H9 (cell line): ENCODE data around the gene TNFAIP2. TPM values are rescaled to one million over a fixed set of nuclear protein-coding genes. Genes with fewer than 3 reads are reported as not detected.
A peak's percentile ranks its signal among the peaks of the same experiment; 100 is the strongest.

ENCODE experiments used
- DNase-seq: peaks from one replicate; pipeline ENCODE4 v3.0.0-alpha.2; 2017
- H2AFZ ChIP-seq: one replicate; pipeline ENCODE4 v1.6.1; 2013; ENCODE audit warnings: mild to moderate bottlenecking, low read length, control low read depth, moderate library complexity
- H2AK5ac ChIP-seq: 2 replicates; pipeline ENCODE4 v1.6.1; 2013; ENCODE audit warnings: low read length, control low read depth, mixed read lengths; ENCODE audit not compliant: insufficient read length
- H2BK120ac ChIP-seq: one replicate; pipeline ENCODE4 v1.6.1; 2013; ENCODE audit warnings: low read depth, mild to moderate bottlenecking, low read length, control low read depth, inconsistent platforms; ENCODE audit not compliant: poor library complexity, severe bottlenecking
- H2BK12ac ChIP-seq: 2 replicates; pipeline ENCODE4 v1.6.1; 2013; ENCODE audit warnings: low read length, control low read depth, mixed read lengths, low read depth; ENCODE audit not compliant: insufficient read length
- H2BK15ac ChIP-seq: 2 replicates; pipeline ENCODE4 v1.6.1; 2013; ENCODE audit warnings: low read depth, low read length, control low read depth
- H2BK20ac ChIP-seq: one replicate; pipeline ENCODE4 v1.6.1; 2013; ENCODE audit warnings: low read depth, mild to moderate bottlenecking, low read length, control low read depth, inconsistent platforms; ENCODE audit not compliant: poor library complexity, severe bottlenecking
- H2BK5ac ChIP-seq: 2 replicates; pipeline ENCODE4 v1.6.1; 2013; ENCODE audit warnings: low read length, control low read depth, mixed read lengths; ENCODE audit not compliant: insufficient read length
- H3K14ac ChIP-seq: 2 replicates; pipeline ENCODE4 v1.6.1; 2013; ENCODE audit warnings: low read length, control low read depth; ENCODE audit not compliant: insufficient read depth
- H3K18ac ChIP-seq: 2 replicates; pipeline ENCODE4 v1.6.1; 2013; ENCODE audit warnings: low read depth, mild to moderate bottlenecking, mixed read lengths, low read length, control low read depth; ENCODE audit not compliant: insufficient read length
- H3K23ac ChIP-seq: 2 replicates; pipeline ENCODE4 v1.6.1; 2013; ENCODE audit warnings: low read length, control low read depth, mixed read lengths, low read depth; ENCODE audit not compliant: insufficient read length
- H3K23me2 ChIP-seq: 2 replicates; pipeline ENCODE4 v1.6.1; 2013; ENCODE audit warnings: low read depth, mild to moderate bottlenecking, mixed read lengths, low read length, control low read depth; ENCODE audit not compliant: insufficient read length, poor library complexity, severe bottlenecking
- H3K27ac ChIP-seq: 2 replicates; pipeline ENCODE4 v1.5.1; 2013; ENCODE audit warnings: low read length, control low read depth, mixed read lengths, low read depth; ENCODE audit not compliant: insufficient read length
- H3K27me3 ChIP-seq: 2 replicates; pipeline ENCODE4 v1.6.1; 2013; ENCODE audit warnings: low read length, control low read depth, inconsistent platforms; ENCODE audit not compliant: insufficient read depth
- H3K4ac ChIP-seq: 2 replicates; pipeline ENCODE4 v1.6.1; 2013; ENCODE audit warnings: low read depth, mild to moderate bottlenecking, control low read depth, inconsistent platforms, low read length, moderate library complexity
- H3K4me1 ChIP-seq: 2 replicates; pipeline ENCODE4 v1.6.1; 2013; ENCODE audit warnings: low read length, control low read depth, inconsistent platforms; ENCODE audit not compliant: insufficient read depth
- H3K4me2 ChIP-seq: 2 replicates; pipeline ENCODE4 v1.6.1; 2013; ENCODE audit warnings: low read length, control low read depth, mixed read lengths; ENCODE audit not compliant: insufficient read length, insufficient read depth
- H3K56ac ChIP-seq: 2 replicates; pipeline ENCODE4 v1.6.1; 2013; ENCODE audit warnings: low read depth, mild to moderate bottlenecking, mixed read lengths, low read length, control low read depth; ENCODE audit not compliant: insufficient read length
- H3K79me1 ChIP-seq: 2 replicates; pipeline ENCODE4 v1.6.1; 2013; ENCODE audit warnings: low read depth, mild to moderate bottlenecking, moderate library complexity, low read length, control low read depth, inconsistent platforms; ENCODE audit not compliant: insufficient read depth, poor library complexity, severe bottlenecking
- H3K79me2 ChIP-seq: 2 replicates; pipeline ENCODE4 v1.6.1; 2013; ENCODE audit warnings: low read length, control low read depth, inconsistent platforms; ENCODE audit not compliant: insufficient read depth
- H3K9ac ChIP-seq: 2 replicates; pipeline ENCODE4 v1.6.1; 2013; ENCODE audit warnings: low read length, control low read depth, mixed read lengths; ENCODE audit not compliant: insufficient read length; ENCODE audit errors: extremely low read depth
- H3K9me3 ChIP-seq: one replicate; pipeline ENCODE4 v1.6.1; 2013; ENCODE audit warnings: low read depth, low read length, inconsistent platforms; ENCODE audit not compliant: control insufficient read depth
- H3T11ph ChIP-seq: one replicate; pipeline ENCODE4 v1.6.1; 2013; ENCODE audit warnings: mild to moderate bottlenecking, low read length, control low read depth, inconsistent platforms
- H4K20me1 ChIP-seq: one replicate; pipeline ENCODE4 v1.6.1; 2013; ENCODE audit not compliant: control insufficient read depth, insufficient read length, insufficient read depth
- H4K5ac ChIP-seq: 2 replicates; pipeline ENCODE4 v1.6.1; 2013; ENCODE audit warnings: low read depth, mild to moderate bottlenecking, mixed read lengths, low read length, control low read depth; ENCODE audit not compliant: insufficient read length
- H4K8ac ChIP-seq: replicated peaks from 2 replicates; pipeline ENCODE4 v1.6.1; 2013; ENCODE audit warnings: low read length, control low read depth, mixed read lengths, low read depth; ENCODE audit not compliant: insufficient read length
- H4K91ac ChIP-seq: 2 replicates; pipeline ENCODE4 v1.6.1; 2013; ENCODE audit warnings: low read depth, mild to moderate bottlenecking, moderate library complexity, mixed read lengths, low read length, control low read depth; ENCODE audit not compliant: insufficient read length
- H3K27ac Mint-ChIP-seq, 3 experiments: 2 replicates in 2 of 3; 3 replicates in 1 of 3; pipeline ENCODE4 v1.8.0; 2020 to 2021; ENCODE audit warnings: mixed read lengths in 3 of 3, mild to moderate bottlenecking in 1 of 3, moderate library complexity in 1 of 3
- H3K27me3 Mint-ChIP-seq: 2 replicates; pipeline ENCODE4 v1.8.0; 2021; ENCODE audit warnings: low read depth, mild to moderate bottlenecking, moderate library complexity, mixed read lengths
- H3K36me3 Mint-ChIP-seq, 3 experiments: 2 replicates in 2 of 3; 3 replicates in 1 of 3; pipeline ENCODE4 v1.8.0; 2020 to 2021; ENCODE audit warnings: low read depth in 3 of 3, mixed read lengths in 3 of 3; ENCODE audit not compliant: insufficient read depth in 1 of 3
- H3K4me1 Mint-ChIP-seq, 2 experiments: 2 replicates each; pipeline ENCODE4 v1.8.0; 2020; ENCODE audit warnings: mixed read lengths in 2 of 2
- H3K4me3 Mint-ChIP-seq, 2 experiments: 2 replicates in 1 of 2; 3 replicates in 1 of 2; pipeline ENCODE4 v1.8.0; 2020 to 2021; ENCODE audit warnings: mild to moderate bottlenecking in 2 of 2, mixed read lengths in 2 of 2, moderate library complexity in 1 of 2
- H3K9me3 Mint-ChIP-seq, 2 experiments: 2 replicates in 1 of 2; 3 replicates in 1 of 2; pipeline ENCODE4 v1.8.0; 2020; ENCODE audit warnings: mild to moderate bottlenecking in 2 of 2, mixed read lengths in 2 of 2, moderate library complexity in 1 of 2
- WGBS: extraction: QIAGEN DNeasy Blood & Tissue Kit; methylation state at CpG from one replicate; pipeline ENCODE4 v1.1.7; 2013; ENCODE audit warnings: missing lambda C conversion rate, low lambda C conversion rate, mixed read lengths; ENCODE audit not compliant: insufficient read length; ENCODE audit errors: extremely low coverage; 5-methylcytosine and 5-hydroxymethylcytosine counted together
- total RNA-seq: library from RNA; stranded (reverse); gene quantifications from 2 replicates; pipeline ENCODE4 v1.2.1, GENCODE V29; 2021
- TF ChIP-seq, protein P1 (sequence below): fragments of 200-600 bp; sonication (generic); conservative IDR thresholded peaks from 3 replicates; pipeline ENCODE4 v1.8.0; 2021; ENCODE audit warnings: antibody characterized with exemption, mild to moderate bottlenecking

Gene TNFAIP2
- total RNA-seq, 1 experiment from 2014 or later = 29.3 TPM

DNA sequence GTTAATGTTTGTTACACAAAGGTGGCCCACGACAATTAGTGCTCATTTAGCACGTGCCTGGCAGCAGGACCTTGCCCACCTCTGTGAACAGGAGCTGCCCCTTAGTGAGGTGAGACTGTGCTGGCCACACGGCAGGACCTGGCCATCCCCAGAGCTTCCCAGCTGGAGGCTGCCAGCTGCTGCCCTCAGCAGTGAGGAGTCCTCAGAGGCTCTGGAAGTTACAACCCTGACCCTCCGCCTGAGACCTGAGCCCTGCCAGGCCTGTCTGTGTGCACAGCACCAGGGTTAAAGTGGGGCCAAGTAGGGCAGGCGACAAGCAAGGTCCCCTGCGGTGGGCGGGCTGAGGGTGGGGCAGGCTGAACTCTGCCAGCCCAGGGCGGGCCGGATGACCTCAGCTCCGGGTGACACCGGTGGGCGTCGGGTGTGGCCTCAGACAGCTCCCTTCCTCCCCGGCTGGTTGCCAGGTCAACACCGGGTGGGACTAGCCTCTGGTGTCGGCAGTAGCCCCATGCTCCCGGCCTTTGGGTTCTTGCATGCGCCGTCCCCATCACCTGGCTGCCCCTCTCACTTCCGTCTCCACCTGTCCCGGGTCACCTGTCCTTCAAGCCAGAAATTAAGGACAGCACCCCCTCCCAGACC lies 48.4 kb upstream of the TNFAIP2 start:
- no peak overlapping the region for H3K23ac ChIP-seq
- no peak overlapping the region for H4K5ac ChIP-seq
- H3T11ph ChIP-seq = no peak overlapping the region
- H3K36me3 Mint-ChIP-seq = no peaks in the 10 kb centered on the region
- H3K4ac ChIP-seq = no peak overlapping the region
- H2AK5ac ChIP-seq = no peak overlapping the region
- H3K14ac ChIP-seq = no peak overlapping the region; the same call in 1 of the 2 replicates
- H2BK120ac ChIP-seq = no peak overlapping the region
- H3K4me1 ChIP-seq = no peaks in the 10 kb centered on the region
- no peaks in the 10 kb centered on the region; the same call in 1 of the 2 replicates for H3K27me3 ChIP-seq
- H3K4me1 Mint-ChIP-seq = no peaks in the 10 kb centered on the region
- H3K18ac ChIP-seq = no peak overlapping the region
- no peaks in the 10 kb centered on the region for H3K23me2 ChIP-seq
- H3K4me2 ChIP-seq = peak overlapping the region; percentile 50
- H3K9me3 Mint-ChIP-seq = no peaks in the 10 kb centered on the region
- H2AFZ ChIP-seq = no peak overlapping the region
- no peak overlapping the region for H2BK15ac ChIP-seq
- no peak overlapping the region for H2BK20ac ChIP-seq
- DNase-seq = peak; percentile 69
- peak overlapping the region; percentile 50 to 71; a peak in 4 of 5 replicates for H3K4me3 Mint-ChIP-seq
- no peak overlapping the region for H3K56ac ChIP-seq
- H3K9me3 ChIP-seq = no peaks in the 10 kb centered on the region
- TF ChIP-seq, protein P1, sequence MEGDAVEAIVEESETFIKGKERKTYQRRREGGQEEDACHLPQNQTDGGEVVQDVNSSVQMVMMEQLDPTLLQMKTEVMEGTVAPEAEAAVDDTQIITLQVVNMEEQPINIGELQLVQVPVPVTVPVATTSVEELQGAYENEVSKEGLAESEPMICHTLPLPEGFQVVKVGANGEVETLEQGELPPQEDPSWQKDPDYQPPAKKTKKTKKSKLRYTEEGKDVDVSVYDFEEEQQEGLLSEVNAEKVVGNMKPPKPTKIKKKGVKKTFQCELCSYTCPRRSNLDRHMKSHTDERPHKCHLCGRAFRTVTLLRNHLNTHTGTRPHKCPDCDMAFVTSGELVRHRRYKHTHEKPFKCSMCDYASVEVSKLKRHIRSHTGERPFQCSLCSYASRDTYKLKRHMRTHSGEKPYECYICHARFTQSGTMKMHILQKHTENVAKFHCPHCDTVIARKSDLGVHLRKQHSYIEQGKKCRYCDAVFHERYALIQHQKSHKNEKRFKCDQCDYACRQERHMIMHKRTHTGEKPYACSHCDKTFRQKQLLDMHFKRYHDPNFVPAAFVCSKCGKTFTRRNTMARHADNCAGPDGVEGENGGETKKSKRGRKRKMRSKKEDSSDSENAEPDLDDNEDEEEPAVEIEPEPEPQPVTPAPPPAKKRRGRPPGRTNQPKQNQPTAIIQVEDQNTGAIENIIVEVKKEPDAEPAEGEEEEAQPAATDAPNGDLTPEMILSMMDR = no peak
- no CpG with 5 or more reads among the region's 21 CpGs for whole genome bisulfite sequencing
- H3K9ac ChIP-seq = no peak overlapping the region
- H3K27ac ChIP-seq = no peak overlapping the region
- H3K79me1 ChIP-seq = no peaks in the 10 kb centered on the region
- H2BK12ac ChIP-seq = no peak overlapping the region
- H4K8ac ChIP-seq = no peak overlapping the region
- peaks cover 18% of the 10 kb centered on the region for H3K27me3 Mint-ChIP-seq
- H3K27ac Mint-ChIP-seq = no peak overlapping the region
- no peak overlapping the region for H4K91ac ChIP-seq
- H3K79me2 ChIP-seq = no peaks in the 10 kb centered on the region
- H2BK5ac ChIP-seq = no peak overlapping the region
- H4K20me1 ChIP-seq = no peaks in the 10 kb centered on the region
